Activated CD8-positive, alpha-beta memory T cell treated with anti-CD3 and anti-CD28 coated beads, Interleukin-2, amount 50 U/mL, for 1 hour (primary cell): Measurements from ENCODE around the gene SERINC3.
"Not testable (repeated sequence)": the region's sequence is repeated elsewhere in the genome, so short reads cannot be mapped to it uniquely, and the experiment has no call there.

Experiments used
- DNase-seq: peaks from one replicate; pipeline ENCODE4 v3.0.0-alpha.2; 2020; ENCODE audit errors: extremely low read depth

SERINC3 gene

DNA sequence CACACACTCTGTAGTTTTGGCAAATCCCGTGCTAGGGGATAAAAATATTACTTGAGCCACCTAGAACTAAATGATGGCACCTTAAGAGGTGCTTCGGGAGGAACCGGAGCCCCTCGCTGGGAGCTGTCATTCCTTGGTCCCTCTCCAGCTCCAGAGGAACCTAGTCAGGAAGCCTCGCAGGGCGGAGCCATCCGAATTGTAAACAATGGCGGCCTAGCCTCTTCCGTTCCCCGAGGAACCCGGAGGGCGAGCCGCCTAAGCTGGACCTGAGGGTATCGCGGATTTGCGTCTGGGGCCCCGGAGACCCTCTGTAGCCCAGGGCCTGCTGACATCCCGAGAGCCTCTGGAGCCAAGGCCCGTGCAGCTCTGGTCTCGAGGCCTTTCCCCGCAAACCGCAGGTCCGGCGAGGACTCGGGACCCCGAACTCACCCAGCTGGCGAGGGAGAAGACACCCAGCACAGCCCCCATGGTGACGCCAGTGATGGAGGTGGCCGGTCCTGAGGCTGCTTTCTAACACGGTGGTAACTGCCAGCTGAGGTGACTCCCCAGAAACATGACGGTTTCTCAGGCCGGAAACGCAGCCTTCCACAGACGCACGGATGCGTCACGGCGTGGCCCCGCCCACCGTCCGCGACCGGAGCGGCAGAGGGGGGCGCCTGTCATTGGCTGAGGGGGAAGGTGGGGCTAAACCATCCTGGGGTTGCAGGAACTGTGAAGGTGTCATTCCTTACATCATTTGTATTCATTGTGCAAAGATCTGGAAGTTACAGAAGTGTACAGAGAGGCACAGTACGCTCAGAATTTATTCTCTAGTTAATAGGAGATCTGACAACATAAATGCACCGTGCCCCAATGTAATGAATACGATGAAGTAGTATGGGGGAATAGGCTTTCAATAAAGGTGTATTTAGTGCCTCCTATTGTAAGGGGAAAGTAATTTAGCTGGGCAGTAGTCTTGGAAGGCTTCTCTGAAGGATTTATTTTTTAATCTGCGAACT lies at the start of gene SERINC3:
Gene SERINC3, minus strand, starts transcription at position 587 of the 998 bp plus-strand sequence. Its CDS starts 119 bp downstream, at position 468.
- peak; percentile 94 for DNase-seq

GRCh38 chr20:44571362-44571988 lies 49.6 kb upstream of the SERINC3 start:
- DNase-seq, result no peak

DNA sequence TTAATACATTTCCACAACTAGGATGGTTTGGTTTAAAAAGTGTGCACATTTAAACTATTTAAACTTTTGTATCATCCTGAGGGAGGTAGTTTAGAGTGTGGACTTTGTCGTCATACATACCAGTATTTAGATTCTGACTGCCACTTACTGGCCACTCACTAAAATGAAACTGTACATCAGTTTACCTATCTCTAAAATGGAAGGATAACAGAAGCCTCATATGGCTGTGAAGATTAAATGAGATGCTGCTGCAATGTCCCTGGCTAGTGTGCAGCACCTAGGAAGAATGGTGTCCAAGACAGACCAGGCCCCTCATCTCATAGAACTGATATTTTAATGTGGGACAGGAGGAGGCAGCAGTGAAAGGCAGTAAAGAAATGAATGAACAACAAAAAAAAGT lies 48.5 kb upstream of the SERINC3 start:
- DNase-seq, result no peak

DNA sequence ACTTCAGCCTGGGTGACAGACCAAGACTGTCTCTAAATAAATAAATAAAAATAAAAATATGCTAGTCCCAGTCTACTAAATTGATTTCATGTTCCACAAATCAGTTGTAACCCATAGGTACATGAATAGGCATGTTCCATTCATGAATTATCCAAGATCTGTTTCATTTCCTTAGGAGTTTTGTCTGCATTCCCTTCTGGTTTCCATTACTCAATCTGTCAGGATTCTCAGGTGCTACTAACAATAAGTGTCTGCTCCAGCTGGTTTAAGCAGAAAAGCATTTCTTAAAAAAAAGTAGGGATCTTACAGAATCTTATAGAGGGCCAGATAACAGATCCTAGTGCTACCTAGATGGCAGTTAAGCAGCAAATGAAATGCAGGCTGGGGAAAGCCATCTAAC lies 44.9 kb upstream of the SERINC3 start:
- no peak for DNase-seq

- no peak for DNase-seq
Observed at GRCh38 chr20:44566018-44566417, 44.1 kb upstream of the SERINC3 start.

- DNase-seq, result no peak
Observed at GRCh38 chr20:44561876-44562275, 40.0 kb upstream of the SERINC3 start.

- DNase-seq, result not testable (repeated sequence)
Observed at GRCh38 chr20:44560818-44561217, 38.9 kb upstream of the SERINC3 start.

DNA sequence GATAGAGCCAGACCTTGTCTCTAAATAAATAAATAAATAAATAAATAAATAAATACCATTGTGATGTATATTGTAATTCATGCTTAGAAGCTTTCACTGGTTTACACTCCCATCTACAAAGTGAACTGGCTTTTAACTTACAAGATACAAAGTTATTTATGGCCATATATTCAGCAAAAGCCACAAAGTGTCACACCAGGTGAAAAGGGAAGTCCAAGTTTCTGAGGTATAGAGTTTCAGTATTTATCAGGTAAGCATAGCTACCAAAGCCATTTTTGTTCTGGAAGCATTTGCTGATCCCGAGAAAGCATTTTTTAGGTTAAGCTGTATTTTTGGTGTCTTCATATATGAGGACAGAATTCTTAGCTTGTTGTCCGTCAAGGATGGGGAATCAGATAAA lies 38.4 kb upstream of the SERINC3 start:
- no peak for DNase-seq

- DNase-seq, result no peak
Observed at GRCh38 chr20:44559302-44559701, 37.4 kb upstream of the SERINC3 start.

GRCh38 chr20:44552950-44553908 lies 31.4 kb upstream of the SERINC3 start:
- DNase-seq, result no peak

GRCh38 chr20:44552568-44552949 lies 30.7 kb upstream of the SERINC3 start:
- DNase-seq, result no peak

DNA sequence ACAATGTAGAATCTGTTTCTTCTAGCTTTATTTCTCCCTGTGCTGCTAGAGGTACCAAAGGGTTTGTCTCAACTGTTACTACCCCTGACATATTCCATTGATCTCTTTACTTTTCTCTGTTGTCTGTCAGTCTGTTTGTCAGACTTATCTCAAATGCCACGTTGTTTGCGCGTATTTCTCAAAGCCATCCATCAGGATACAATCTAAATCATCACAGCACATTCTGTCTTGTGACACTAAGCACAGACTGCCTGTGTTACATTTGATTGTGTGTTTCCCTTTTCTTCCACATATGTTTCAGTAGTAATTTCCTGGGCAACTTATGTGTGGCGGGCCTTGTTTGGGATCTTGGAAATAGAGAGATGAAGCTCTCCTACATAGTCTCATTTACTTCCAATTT lies 30.2 kb upstream of the SERINC3 start:
- no peak for DNase-seq

DNA sequence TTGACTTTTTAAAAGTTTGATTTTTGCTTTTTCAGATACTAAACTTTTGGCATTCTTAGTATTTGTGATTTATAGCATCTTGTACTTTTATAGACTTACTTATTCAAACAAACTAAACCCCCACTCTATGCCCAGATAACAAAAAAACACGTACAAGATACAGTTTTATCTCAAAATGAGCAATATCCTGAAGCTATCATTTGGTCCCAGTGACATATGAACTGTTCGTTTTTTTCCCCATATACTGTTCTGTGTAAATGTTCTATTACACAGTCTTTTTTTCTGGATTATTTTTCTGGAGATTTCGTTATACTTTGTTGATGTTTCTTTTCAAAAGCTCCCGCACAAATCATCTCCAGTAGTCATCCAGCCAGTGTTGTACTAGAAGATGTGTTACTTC lies 27.3 kb upstream of the SERINC3 start:
- DNase-seq, result no peak

- no peak for DNase-seq
Observed at GRCh38 chr20:44547419-44547818, 25.5 kb upstream of the SERINC3 start.

DNA sequence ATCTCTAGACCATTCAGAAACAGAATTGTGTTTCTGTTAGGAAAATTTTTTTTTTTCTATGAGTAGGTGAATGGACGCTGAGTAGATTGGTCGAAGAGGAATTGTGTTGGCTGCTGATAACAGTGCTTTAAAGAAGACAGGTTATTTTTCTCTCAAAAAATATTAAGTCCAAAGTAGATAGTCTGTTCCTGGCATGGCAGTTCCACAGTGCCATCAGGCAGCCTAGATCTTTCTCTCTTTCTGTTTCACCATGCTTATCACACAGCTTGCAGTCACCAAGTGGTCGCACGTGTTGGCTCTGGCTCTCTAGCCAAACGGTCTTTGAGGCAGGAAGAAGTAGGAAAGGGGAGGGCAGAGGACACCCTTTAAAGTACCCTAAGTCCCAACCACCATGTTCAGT lies 22.4 kb upstream of the SERINC3 start:
- DNase-seq, result no peak

DNA sequence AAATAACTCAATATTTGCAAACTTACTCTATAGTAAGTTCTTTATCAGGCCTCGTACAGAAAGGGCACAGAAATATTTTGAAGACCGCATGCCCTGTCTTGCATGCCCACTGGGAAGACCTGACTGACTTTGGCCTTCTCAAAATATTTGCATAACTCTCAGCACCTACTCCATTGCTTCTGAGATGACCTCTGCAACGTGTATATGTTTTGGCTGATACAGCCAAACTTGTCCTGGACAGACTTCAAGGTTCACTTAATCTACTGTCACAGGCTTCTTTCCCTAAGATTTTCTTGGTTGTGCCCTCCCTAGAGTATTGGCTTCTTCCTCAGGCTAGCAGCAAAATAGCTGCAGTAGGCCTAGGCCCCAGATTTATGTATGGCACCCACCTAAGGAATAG lies 21.5 kb upstream of the SERINC3 start:
- no peak for DNase-seq

- DNase-seq, result no peak
Observed at GRCh38 chr20:44542890-44543289, 21.0 kb upstream of the SERINC3 start.

GRCh38 chr20:44541992-44542391 lies 20.1 kb upstream of the SERINC3 start:
- DNase-seq, result no peak

GRCh38 chr20:44540834-44541233 lies 19.0 kb upstream of the SERINC3 start:
- DNase-seq, result no peak

DNA sequence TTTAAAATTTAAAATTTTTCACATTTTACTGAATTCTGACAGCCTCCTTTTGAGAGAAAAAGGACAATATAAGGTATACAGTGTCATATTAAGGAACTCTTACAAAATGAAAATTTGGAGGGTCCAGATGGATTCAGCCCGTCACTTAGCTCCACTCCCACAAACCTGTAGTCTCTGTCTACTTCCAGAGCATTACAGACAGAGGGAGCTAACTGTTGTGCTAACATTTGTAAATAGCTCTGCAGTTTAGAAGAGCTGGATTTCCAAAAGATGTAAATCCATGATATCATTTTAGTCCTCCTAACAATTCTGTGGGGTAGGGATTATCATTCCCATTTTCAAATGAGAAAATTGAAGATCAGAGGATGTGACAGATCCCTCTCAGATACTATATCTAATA lies 16.1 kb upstream of the SERINC3 start:
- DNase-seq, result no peak

DNA sequence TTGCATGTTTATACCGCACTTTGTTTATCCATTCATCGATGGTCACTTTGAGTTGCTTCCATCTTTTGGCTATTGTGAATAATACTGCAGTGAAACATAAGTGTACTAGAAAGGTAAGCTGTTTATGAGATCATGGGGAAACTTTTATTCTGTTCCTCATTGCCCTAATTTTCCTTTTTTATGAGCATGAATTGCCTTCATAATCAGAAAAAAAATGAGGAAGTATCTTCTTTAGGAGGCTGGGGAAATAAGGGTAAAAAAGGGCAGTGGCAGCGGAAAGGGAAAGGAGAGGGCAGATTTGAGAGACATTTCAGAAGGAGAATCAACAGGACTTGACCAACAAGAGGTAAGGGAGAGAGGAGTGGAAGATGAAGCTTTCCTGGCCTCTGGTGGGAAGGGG lies 14.3 kb upstream of the SERINC3 start:
- no peak for DNase-seq

DNA sequence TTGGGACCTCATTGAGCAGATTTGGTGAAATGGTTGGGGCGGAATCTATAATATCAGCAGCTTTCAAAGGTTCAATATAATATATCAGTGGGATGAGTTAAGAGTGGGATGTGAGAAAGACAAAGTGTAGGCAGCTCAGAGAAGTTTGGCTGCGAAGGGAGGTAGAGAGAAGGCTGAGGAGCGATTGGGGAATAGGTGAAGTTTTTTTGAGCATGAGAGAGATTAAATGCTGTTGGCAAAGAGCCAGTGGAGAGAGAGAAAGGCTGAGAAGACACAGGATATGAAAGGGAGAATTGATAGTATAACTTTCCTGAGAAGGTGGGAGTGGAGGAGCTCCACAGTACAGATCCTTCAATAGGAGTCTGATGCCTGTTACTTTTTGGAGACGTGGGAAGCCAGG lies 12.1 kb upstream of the SERINC3 start:
- DNase-seq, result no peak
